ENCODE results near the gene RABL6. TPM values are rescaled to one million over a fixed set of nuclear protein-coding genes. Genes with fewer than 3 reads are reported as not detected.
"Not testable (repeated sequence)": the region's sequence is repeated elsewhere in the genome, so short reads cannot be mapped to it uniquely, and the experiment has no call there.

The RABL6 gene
- polyA plus RNA-seq, 3 donors from 2014 or later, result 5.4 to 24.6 (median 11.0) TPM

GRCh38 chr9:136835162-136835931 is 27.6 kb downstream of the RABL6 start:
- Mint-ChIP-seq H3K4me3 (no peak overlapping the region), H3K9me3 (no peaks in the 10 kb centered on the region), H3K27ac (no peak overlapping the region), H3K36me3 (peaks cover 0 to 4% (median 0%) of the 10 kb centered on the region in 3 donors), H3K27me3 (ENCODE audit: low read depth in 3 of 3) (no peaks in the 10 kb centered on the region), H3K4me1 (peaks cover 0 to 3% of the 10 kb centered on the region in 2 donors)
- DNase-seq, result no peak

GRCh38 chr9:136835932-136836904 is 28.5 kb downstream of the RABL6 start:
- no peaks in the 10 kb centered on the region for H3K9me3 Mint-ChIP-seq
- no peaks in the 10 kb centered on the region for H3K27me3 Mint-ChIP-seq (ENCODE audit: low read depth in 3 of 3)
- peaks cover 0 to 3% of the 10 kb centered on the region in 2 donors for H3K4me1 Mint-ChIP-seq
- peaks cover 0 to 4% (median 0%) of the 10 kb centered on the region in 3 donors for H3K36me3 Mint-ChIP-seq
- no peak overlapping the region for H3K27ac Mint-ChIP-seq
- no peak for DNase-seq
- H3K4me3 Mint-ChIP-seq, result no peak overlapping the region

- Mint-ChIP-seq H3K9me3 (no peaks in the 10 kb centered on the region), H3K4me1 (peaks cover 0 to 6% of the 10 kb centered on the region in 2 donors), H3K27me3 (ENCODE audit: low read depth in 3 of 3) (peaks cover 0 to 2% (median under 1%) of the 10 kb centered on the region in 3 donors), H3K4me3 (no peak overlapping the region), H3K36me3 (peaks cover 0 to 4% (median 0%) of the 10 kb centered on the region in 3 donors), H3K27ac (no peak overlapping the region)
- no peak for DNase-seq
These were observed 29.6 kb downstream of the RABL6 start for GRCh38 chr9:136837146-136837855.

GRCh38 chr9:136837856-136838277 is 30.1 kb downstream of the RABL6 start:
- not testable (repeated sequence) for H3K27ac Mint-ChIP-seq; H3K27me3 Mint-ChIP-seq (ENCODE audit: low read depth in 3 of 3); DNase-seq; H3K36me3 Mint-ChIP-seq; H3K4me3 Mint-ChIP-seq; H3K9me3 Mint-ChIP-seq; H3K4me1 Mint-ChIP-seq

- no peak overlapping the region for H3K27ac Mint-ChIP-seq
These were observed 30.8 kb downstream of the RABL6 start for GRCh38 chr9:136838314-136839228.

GRCh38 chr9:136839229-136840139 is 31.7 kb downstream of the RABL6 start:
- peak overlapping the region in 1 of 6 donors; percentile 22 for H3K27ac Mint-ChIP-seq
- H3K9me3 Mint-ChIP-seq, result no peaks in the 10 kb centered on the region

More at GRCh38 chr9:136838314-136839228, 30.8 kb downstream of the RABL6 start:
- Mint-ChIP-seq H3K36me3 (peaks cover 0 to 4% (median 0%) of the 10 kb centered on the region in 3 donors), H3K27me3 (ENCODE audit: low read depth in 3 of 3) (peaks cover 3 to 6% (median 4%) of the 10 kb centered on the region in 3 donors), H3K4me1 (peaks cover 2 to 9% of the 10 kb centered on the region in 2 donors), H3K9me3 (no peaks in the 10 kb centered on the region), H3K4me3 (no peak overlapping the region)
- no peak for DNase-seq

GRCh38 chr9:136840140-136840876 is 32.6 kb downstream of the RABL6 start:
- Mint-ChIP-seq H3K27ac (peak overlapping the region in 2 of 6 donors; percentile 22 to 28), H3K27me3 (ENCODE audit: low read depth in 3 of 3) (peaks cover 9 to 14% (median 12%) of the 10 kb centered on the region in 3 donors), H3K9me3 (no peaks in the 10 kb centered on the region), H3K36me3 (peaks cover 0 to 4% (median 0%) of the 10 kb centered on the region in 3 donors), H3K4me1 (peaks cover 4 to 14% of the 10 kb centered on the region in 2 donors), H3K4me3 (no peak overlapping the region)
- DNase-seq, result no peak

More at GRCh38 chr9:136839229-136840139, 31.7 kb downstream of the RABL6 start:
- Mint-ChIP-seq H3K4me1 (peaks cover 4 to 11% of the 10 kb centered on the region in 2 donors), H3K27me3 (ENCODE audit: low read depth in 3 of 3) (peaks cover 7 to 10% (median 8%) of the 10 kb centered on the region in 3 donors), H3K4me3 (no peak overlapping the region), H3K36me3 (peaks cover 0 to 4% (median 0%) of the 10 kb centered on the region in 3 donors)
- DNase-seq, result no peak

GRCh38 chr9:136840877-136841645 is 33.3 kb downstream of the RABL6 start:
- Mint-ChIP-seq H3K4me1 (peaks cover 4 to 14% of the 10 kb centered on the region in 2 donors), H3K4me3 (no peak overlapping the region), H3K27me3 (ENCODE audit: low read depth in 3 of 3) (peaks cover 11 to 19% (median 17%) of the 10 kb centered on the region in 3 donors), H3K27ac (no peak overlapping the region), H3K9me3 (no peaks in the 10 kb centered on the region), H3K36me3 (peaks cover 0 to 4% (median 0%) of the 10 kb centered on the region in 3 donors)
- no peak for DNase-seq

- H3K27ac Mint-ChIP-seq, result peak overlapping the region; percentile 68 to 93 (median 82)
- not testable (repeated sequence) for H3K36me3 Mint-ChIP-seq, DNase-seq, H3K9me3 Mint-ChIP-seq
- H3K27me3 Mint-ChIP-seq (ENCODE audit: low read depth in 3 of 3), result peaks cover 16 to 24% (median 22%) of the 10 kb centered on the region in 3 donors
- H3K4me3 Mint-ChIP-seq, result peak overlapping the region; percentile 88 to 93 (median 89)
- H3K4me1 Mint-ChIP-seq, result peaks cover 4 to 14% of the 10 kb centered on the region in 2 donors
These were observed 34.1 kb downstream of the RABL6 start for GRCh38 chr9:136841646-136842379.

- peak; percentile 81 to 83 (median 82) for DNase-seq
- peak within 1 kb of the TSS; percentile 68 to 94 (median 90) for H3K27ac Mint-ChIP-seq
- peak within 1 kb of the TSS; percentile 88 to 93 (median 89) for H3K4me3 Mint-ChIP-seq
- H3K9me3 Mint-ChIP-seq, H3K36me3 Mint-ChIP-seq: not testable (repeated sequence)
- peaks cover 5 to 14% of the 10 kb centered on the region in 2 donors for H3K4me1 Mint-ChIP-seq
- peaks cover 18 to 27% (median 26%) of the 10 kb centered on the region in 3 donors for H3K27me3 Mint-ChIP-seq (ENCODE audit: low read depth in 3 of 3)
These were observed 34.7 kb downstream of the RABL6 start, which contains the start of gene AJM1 for GRCh38 chr9:136842380-136842948. Gene AJM1, plus strand, starts transcription at chr9:136842478. Its CDS starts 1,937 bp downstream, at chr9:136844415.
